OCI-LY7 (cell line): ENCODE results near the gene MUC3A. TPM values are rescaled to one million over a fixed set of nuclear protein-coding genes. Genes with fewer than 3 reads are reported as not detected.
"Not testable (repeated sequence)": the region's sequence is repeated elsewhere in the genome, so short reads cannot be mapped to it uniquely, and the experiment has no call there.

Source experiments
- BruUV-seq: library from RNA; stranded (reverse); fragments of 400-500 nt; replicated peaks from 2 replicates; lab custom pipeline; 2021; lab: Mats Ljungman, UMichigan
- CTCF ChIA-PET: fragments of 300-600 bp; sonication (Branson Sonifier 250); formaldehyde crosslinking; loops from one replicate; lab custom pipeline; 2022; ENCODE audit warnings: antibody characterized with exemption; ENCODE audit not compliant: unreplicated experiment; lab: Charles Lee
- POLR2A ChIA-PET: fragments of 300-600 bp; sonication (Branson Sonifier 250); formaldehyde crosslinking; loops from one replicate; lab custom pipeline; 2022; ENCODE audit warnings: antibody characterized with exemption; lab: Charles Lee
- DNase-seq: peaks from one replicate; pipeline ENCODE4 v3.0.0-alpha.2; 2015; ENCODE audit warnings: low spot score
- H2AFZ ChIP-seq: fragments of 200-600 bp; sonication (generic), shearing (Covaris generic); 2 replicates; pipeline ENCODE4 v1.6.1; 2014; ENCODE audit warnings: mild to moderate bottlenecking, antibody characterized with exemption, low read length, moderate library complexity
- H3K27ac ChIP-seq: fragments of 200-600 bp; sonication (generic); 2 replicates; pipeline ENCODE4 v1.5.1; 2014; ENCODE audit warnings: mixed run types, low read depth, mild to moderate bottlenecking, moderate library complexity, low read length, inconsistent platforms; ENCODE audit not compliant: poor library complexity, severe bottlenecking
- H3K36me3 ChIP-seq: fragments of 200-600 bp; sonication (generic); 2 replicates; pipeline ENCODE4 v1.6.1; 2014; ENCODE audit warnings: mild to moderate bottlenecking, antibody characterized with exemption, low read length, moderate library complexity, mixed read lengths; ENCODE audit not compliant: insufficient read depth
- H3K4me1 ChIP-seq: fragments of 200-600 bp; sonication (generic); 2 replicates; pipeline ENCODE4 v1.5.1; 2014; ENCODE audit warnings: mild to moderate bottlenecking, low read length; ENCODE audit not compliant: insufficient read depth, poor library complexity, severe bottlenecking
- H3K4me2 ChIP-seq: fragments of 200-600 bp; sonication (generic); 2 replicates; pipeline ENCODE4 v1.6.1; 2014; ENCODE audit warnings: mild to moderate bottlenecking, low read length
- H3K4me3 ChIP-seq: fragments of 200-600 bp; sonication (generic); 2 replicates; pipeline ENCODE4 v1.5.1; 2014; ENCODE audit warnings: mild to moderate bottlenecking, low read depth, low read length; ENCODE audit not compliant: poor library complexity, severe bottlenecking
- H3K79me2 ChIP-seq: fragments of 200-600 bp; sonication (generic); 2 replicates; pipeline ENCODE4 v1.6.1; 2016; ENCODE audit warnings: low read depth, mild to moderate bottlenecking, low read length, moderate library complexity, mixed read lengths; ENCODE audit not compliant: insufficient read depth
- H3K9me2 ChIP-seq: fragments of 200-600 bp; sonication (generic); 2 replicates; pipeline ENCODE4 v1.6.1; 2016; ENCODE audit warnings: mild to moderate bottlenecking, low read length, mixed read lengths; ENCODE audit not compliant: insufficient read depth
- H3K9me3 ChIP-seq: fragments of 200-600 bp; sonication (generic); 2 replicates; pipeline ENCODE4 v1.6.1; 2014; ENCODE audit warnings: mild to moderate bottlenecking, mixed run types, low read length, mixed read lengths
- H4K20me1 ChIP-seq: fragments of 200-600 bp; sonication (generic); 2 replicates; pipeline ENCODE4 v1.6.1; 2014; ENCODE audit warnings: mild to moderate bottlenecking, antibody characterized with exemption, low read length, moderate library complexity, mixed read lengths; ENCODE audit not compliant: insufficient read depth
- CTCF ChIP-seq: fragments of 200-600 bp; sonication (generic); conservative IDR thresholded peaks from 2 replicates; pipeline ENCODE4 v1.5.1; 2014; ENCODE audit warnings: mild to moderate bottlenecking, antibody characterized with exemption, low read length, moderate library complexity, mixed read lengths
- EZH2phosphoT487 ChIP-seq: fragments of 200-600 bp; sonication (generic); IDR thresholded peaks from 2 replicates; pipeline ENCODE4 v1.6.1; 2018; ENCODE audit warnings: low read depth, borderline replicate concordance, mild to moderate bottlenecking, mixed run types, antibody characterized with exemption, low read length, moderate library complexity, mixed read lengths
- intact Hi-C: fragments of 100-400 bp; cut with micrococcal nuclease; formaldehyde crosslinking; loops from one replicate; pipeline ENCODE4 v1.10.0; 2022; ENCODE audit not compliant: unreplicated experiment
- total RNA-seq, 2 experiments: library from RNA; depleted of rRNA in 1 of 2; stranded (reverse); fragments of >200 nt in 1 of 2; shearing (Covaris generic) in 1 of 2; gene quantifications; 2 replicates each; pipeline ENCODE4 v1.2.3, GENCODE V29; 2014 to 2022

MUC3A gene
- total RNA-seq, 2 experiments from 2014 or later, result not detected

- H4K20me1 ChIP-seq, result no peaks in the 10 kb centered on the region
- H3K36me3 ChIP-seq, result no peaks in the 10 kb centered on the region
- H3K9me3 ChIP-seq, result no peaks in the 10 kb centered on the region
- H3K4me2 ChIP-seq, result no peak overlapping the region
- CTCF ChIA-PET, result no interaction called here
- POLR2A ChIA-PET, result no interaction called here
- H3K79me2 ChIP-seq, result no peaks in the 10 kb centered on the region
- H3K9me2 ChIP-seq, result no peaks in the 10 kb centered on the region
- TF ChIP-seq EZH2phosphoT487 (no peak), CTCF (no peak)
- intact Hi-C loops, result no loop called here
- no peaks in the 10 kb centered on the region for H3K4me1 ChIP-seq
- no TSS peak for BruUV-seq
- H3K4me3 ChIP-seq, result no peak overlapping the region
- no peak overlapping the region for H2AFZ ChIP-seq
- no peak overlapping the region for H3K27ac ChIP-seq
- no peak for DNase-seq
Measured at GRCh38 chr7:100933734-100934133, 15.6 kb upstream of the MUC3A start.

- intact Hi-C loops, H3K9me2 ChIP-seq, H3K36me3 ChIP-seq, H3K4me3 ChIP-seq, H2AFZ ChIP-seq, H3K79me2 ChIP-seq, H3K27ac ChIP-seq, CTCF ChIA-PET, DNase-seq, H4K20me1 ChIP-seq, BruUV-seq, H3K4me2 ChIP-seq, H3K4me1 ChIP-seq, H3K9me3 ChIP-seq: not testable (repeated sequence)
- POLR2A ChIA-PET, result interaction anchor here (0.6 kb wide), 1 partner anchor 94 kb away, joined by 3 read pairs; no protein-coding TSS in a partner anchor
Measured at GRCh38 chr7:100935381-100935780, 14.0 kb upstream of the MUC3A start.

GRCh38 chr7:100936167-100936566 lies 13.2 kb upstream of the MUC3A start:
- H3K79me2 ChIP-seq, H3K27ac ChIP-seq, DNase-seq, intact Hi-C loops, H2AFZ ChIP-seq, H3K4me2 ChIP-seq, CTCF ChIA-PET, H4K20me1 ChIP-seq, H3K9me3 ChIP-seq, H3K9me2 ChIP-seq, H3K4me1 ChIP-seq, H3K4me3 ChIP-seq, H3K36me3 ChIP-seq, BruUV-seq, POLR2A ChIA-PET: not testable (repeated sequence)
